Measurements from ENCODE around the gene KLHL35. TPM values are rescaled to one million over a fixed set of nuclear protein-coding genes. Genes with fewer than 3 reads are reported as not detected.
A peak's percentile ranks its signal among the peaks of the same experiment; 100 is the strongest.

The KLHL35 gene
- total RNA-seq, 1 donor from 2014 or later = not detected

- H3K27ac ChIP-seq = no peak overlapping the region
- no peaks in the 10 kb centered on the region for H3K9me3 ChIP-seq
- TF ChIP-seq POLR2A (IDR thresholded peaks at IDR 0.05) = no peak
- TF ChIP-seq, protein P1, sequence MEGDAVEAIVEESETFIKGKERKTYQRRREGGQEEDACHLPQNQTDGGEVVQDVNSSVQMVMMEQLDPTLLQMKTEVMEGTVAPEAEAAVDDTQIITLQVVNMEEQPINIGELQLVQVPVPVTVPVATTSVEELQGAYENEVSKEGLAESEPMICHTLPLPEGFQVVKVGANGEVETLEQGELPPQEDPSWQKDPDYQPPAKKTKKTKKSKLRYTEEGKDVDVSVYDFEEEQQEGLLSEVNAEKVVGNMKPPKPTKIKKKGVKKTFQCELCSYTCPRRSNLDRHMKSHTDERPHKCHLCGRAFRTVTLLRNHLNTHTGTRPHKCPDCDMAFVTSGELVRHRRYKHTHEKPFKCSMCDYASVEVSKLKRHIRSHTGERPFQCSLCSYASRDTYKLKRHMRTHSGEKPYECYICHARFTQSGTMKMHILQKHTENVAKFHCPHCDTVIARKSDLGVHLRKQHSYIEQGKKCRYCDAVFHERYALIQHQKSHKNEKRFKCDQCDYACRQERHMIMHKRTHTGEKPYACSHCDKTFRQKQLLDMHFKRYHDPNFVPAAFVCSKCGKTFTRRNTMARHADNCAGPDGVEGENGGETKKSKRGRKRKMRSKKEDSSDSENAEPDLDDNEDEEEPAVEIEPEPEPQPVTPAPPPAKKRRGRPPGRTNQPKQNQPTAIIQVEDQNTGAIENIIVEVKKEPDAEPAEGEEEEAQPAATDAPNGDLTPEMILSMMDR (IDR thresholded peaks at IDR 0.05) = peak; percentile 91 to 97 (median 96)
- TF ChIP-seq POLR2AphosphoS5 (IDR thresholded peaks at IDR 0.05; ENCODE audit: insufficient read depth in 1 of 2, low read depth in 1 of 2) = no peak
- no peaks in the 10 kb centered on the region for H3K27me3 ChIP-seq
- no peak overlapping the region for H3K4me3 ChIP-seq
- intact Hi-C loops (cut with DNase I) = loop anchor here (2.0 kb wide), 1 partner anchor 87 kb away; no protein-coding TSS in a partner anchor
- H3K4me1 ChIP-seq = no peaks in the 10 kb centered on the region
- DNase-seq (ENCODE audit: extremely low spot score in 2 of 2) = no peak
- no peaks in the 10 kb centered on the region for H3K36me3 ChIP-seq
Observed at GRCh38 chr11:75445315-75445953, 12.4 kb upstream of the KLHL35 start.

DNA sequence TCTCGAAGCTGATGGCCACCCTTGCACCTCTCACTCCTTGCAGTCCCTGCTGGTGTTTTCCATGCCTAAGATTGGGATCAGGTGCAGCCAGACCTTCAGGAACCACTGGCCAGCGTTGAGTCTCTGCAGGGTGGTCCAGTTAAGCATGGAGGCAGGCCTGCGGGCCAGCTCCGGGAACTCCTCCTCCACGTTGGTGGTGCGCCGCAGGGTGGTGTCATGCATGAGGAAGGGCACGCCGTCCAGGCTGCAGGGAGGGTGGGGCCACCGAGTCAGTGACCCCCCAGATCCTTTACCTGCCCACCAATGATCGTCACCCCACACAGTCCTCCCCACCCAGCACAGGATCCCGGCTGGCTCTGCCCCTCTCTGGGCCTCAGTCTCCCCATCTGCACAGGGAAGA is 10.0 kb upstream of the KLHL35 start:
- H3K4me3 ChIP-seq = no peak overlapping the region
- no peak for DNase-seq (ENCODE audit: extremely low spot score in 2 of 2)
- intact Hi-C loops (cut with DNase I) = no loop called here
- no peaks in the 10 kb centered on the region for H3K27me3 ChIP-seq
- H3K36me3 ChIP-seq = no peaks in the 10 kb centered on the region
- no peak for TF ChIP-seq POLR2A (IDR thresholded peaks at IDR 0.05)
- TF ChIP-seq POLR2AphosphoS5 (IDR thresholded peaks at IDR 0.05; ENCODE audit: insufficient read depth in 1 of 2, low read depth in 1 of 2) = no peak
- TF ChIP-seq, protein P1 (IDR thresholded peaks at IDR 0.05) = no peak
- no peak overlapping the region for H3K27ac ChIP-seq
- H3K9me3 ChIP-seq = no peaks in the 10 kb centered on the region
- no peaks in the 10 kb centered on the region for H3K4me1 ChIP-seq

- TF ChIP-seq, protein P1 (IDR thresholded peaks at IDR 0.05) = no peak
- TF ChIP-seq POLR2A (IDR thresholded peaks at IDR 0.05) (no peak), POLR2AphosphoS5 (IDR thresholded peaks at IDR 0.05; ENCODE audit: insufficient read depth in 1 of 2, low read depth in 1 of 2) (no peak)
- no peak overlapping the region for H3K27ac ChIP-seq
- no peaks in the 10 kb centered on the region for H3K9me3 ChIP-seq
- DNase-seq (ENCODE audit: extremely low spot score in 2 of 2) = no peak
- intact Hi-C loops (cut with DNase I) = no loop called here
- no peaks in the 10 kb centered on the region for H3K27me3 ChIP-seq
- no peak overlapping the region for H3K4me3 ChIP-seq
- no peaks in the 10 kb centered on the region for H3K36me3 ChIP-seq
- H3K4me1 ChIP-seq = no peaks in the 10 kb centered on the region
Observed at GRCh38 chr11:75442161-75442885, 9.3 kb upstream of the KLHL35 start.

- H3K4me3 ChIP-seq = no peak overlapping the region
- DNase-seq (ENCODE audit: extremely low spot score in 2 of 2) = no peak
- no peaks in the 10 kb centered on the region for H3K4me1 ChIP-seq
- no peaks in the 10 kb centered on the region for H3K27me3 ChIP-seq
- no peak overlapping the region for H3K27ac ChIP-seq
- H3K36me3 ChIP-seq = no peaks in the 10 kb centered on the region
- no peaks in the 10 kb centered on the region for H3K9me3 ChIP-seq
- intact Hi-C loops (cut with DNase I) = no loop called here
- no peak for TF ChIP-seq POLR2A (IDR thresholded peaks at IDR 0.05)
- TF ChIP-seq POLR2AphosphoS5 (IDR thresholded peaks at IDR 0.05; ENCODE audit: insufficient read depth in 1 of 2, low read depth in 1 of 2) = no peak
- TF ChIP-seq, protein P1 (IDR thresholded peaks at IDR 0.05) = no peak
Observed at GRCh38 chr11:75441804-75442132, 8.8 kb upstream of the KLHL35 start.

All from vagina (tissue), 2 donors.